NCI-H524 treated with DMSO at 0.1 percent for 48 hours (cell line): Measurements from ENCODE around the gene WDR13.
"Not testable (repeated sequence)": the region's sequence is repeated elsewhere in the genome, so short reads cannot be mapped to it uniquely, and the experiment has no call there.

Experiments used
- DNase-seq: peaks from one replicate; lab custom pipeline; 2025; lab: John Stamatoyannopoulos, UW

WDR13 gene

DNA sequence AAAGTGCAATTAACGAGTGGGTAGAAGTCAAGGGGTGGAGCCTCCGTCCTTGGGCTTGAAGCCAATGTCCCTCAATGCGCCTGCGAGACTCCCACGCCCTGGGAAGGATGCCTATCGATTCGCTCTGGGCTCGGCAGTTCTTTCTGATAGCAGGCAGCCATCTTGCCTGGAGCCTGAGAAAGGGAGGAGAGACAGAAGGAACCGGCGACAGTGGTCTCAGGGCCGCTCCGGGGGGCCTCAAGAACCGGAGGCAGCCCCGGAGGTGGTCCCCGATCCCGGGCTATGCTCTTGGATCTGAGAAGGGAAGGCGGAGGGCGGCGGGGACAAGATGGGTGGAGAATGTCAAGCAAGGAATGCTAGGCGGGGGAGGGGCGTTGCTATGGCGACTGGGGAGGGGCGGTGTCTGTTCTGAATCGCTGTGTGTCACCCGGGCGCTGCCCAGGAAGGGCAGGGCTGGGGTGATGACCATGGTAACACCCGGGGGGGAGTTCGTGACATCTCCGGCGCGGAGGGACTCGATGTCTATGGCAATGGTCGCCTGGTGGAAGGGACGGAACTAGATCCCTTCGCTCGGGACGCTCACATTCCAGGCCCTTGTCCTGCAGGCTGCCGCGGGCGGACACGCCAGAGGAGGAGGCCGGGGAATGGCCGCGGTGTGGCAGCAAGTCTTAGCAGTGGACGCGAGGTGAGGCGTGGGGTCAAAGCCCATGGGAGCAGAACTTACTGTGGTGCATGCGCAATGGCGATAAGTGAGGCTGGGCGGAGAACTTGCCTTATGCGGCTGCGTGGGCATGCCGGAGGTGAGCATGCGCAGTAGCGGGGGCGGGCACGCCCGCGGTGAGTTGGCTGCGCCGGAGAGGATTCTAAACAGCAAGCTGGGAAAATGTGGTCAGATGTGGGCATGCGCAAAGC is at the start of gene WDR13:
Gene WDR13, plus strand, starts transcription at position 140 of the 912 bp plus-strand sequence. Its CDS starts 505 bp downstream, at position 645.
- DNase-seq, result peak; percentile 76

DNA sequence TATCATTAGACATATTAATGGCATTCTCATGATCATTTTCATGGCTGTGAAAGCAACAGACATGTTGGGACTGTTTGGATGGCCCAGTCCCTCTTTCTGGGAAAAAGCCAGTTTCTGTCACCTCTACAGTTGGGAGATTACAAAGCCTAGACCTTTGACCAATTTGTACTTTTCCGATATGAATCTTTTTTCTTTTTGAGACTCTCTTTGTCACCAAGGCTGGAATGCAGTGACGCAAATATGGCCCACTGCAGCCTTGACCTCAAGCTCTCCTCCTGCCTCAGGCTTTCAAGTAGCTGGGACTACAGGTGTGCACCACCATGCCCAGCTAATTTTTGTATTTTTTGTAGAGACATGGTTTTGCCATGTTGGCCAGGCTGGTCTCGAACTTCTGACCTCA is 48.4 kb upstream of the WDR13 start:
- no peak for DNase-seq

DNA sequence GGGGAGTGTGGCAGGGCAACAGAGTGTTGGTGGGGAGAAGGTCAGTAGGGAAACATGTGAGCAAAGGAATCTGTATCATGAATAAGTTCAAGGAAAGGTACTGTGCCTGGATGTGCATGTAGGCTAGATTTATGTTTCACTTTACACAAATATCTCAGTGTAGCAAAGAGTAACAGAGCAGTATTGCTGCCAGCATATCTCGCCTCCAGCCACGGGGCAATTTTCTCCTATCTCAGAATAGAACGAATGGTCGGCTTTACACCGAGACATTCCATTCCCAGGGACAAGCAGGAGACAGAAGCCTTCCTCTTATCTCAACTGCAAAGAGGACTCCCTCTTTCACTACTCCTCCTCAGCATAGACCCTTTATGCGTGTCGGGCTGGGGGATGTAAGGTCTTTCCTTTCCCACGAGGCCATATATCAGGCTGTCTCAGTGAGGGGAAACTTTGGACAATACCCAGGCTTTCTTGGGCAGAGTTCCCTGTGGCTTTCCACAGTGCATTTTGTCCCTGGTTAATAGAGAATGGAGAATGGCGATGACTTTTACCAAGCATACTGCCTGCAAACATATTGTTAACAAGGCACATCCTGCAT is 41.5 kb upstream of the WDR13 start:
- not testable (repeated sequence) for DNase-seq

DNA sequence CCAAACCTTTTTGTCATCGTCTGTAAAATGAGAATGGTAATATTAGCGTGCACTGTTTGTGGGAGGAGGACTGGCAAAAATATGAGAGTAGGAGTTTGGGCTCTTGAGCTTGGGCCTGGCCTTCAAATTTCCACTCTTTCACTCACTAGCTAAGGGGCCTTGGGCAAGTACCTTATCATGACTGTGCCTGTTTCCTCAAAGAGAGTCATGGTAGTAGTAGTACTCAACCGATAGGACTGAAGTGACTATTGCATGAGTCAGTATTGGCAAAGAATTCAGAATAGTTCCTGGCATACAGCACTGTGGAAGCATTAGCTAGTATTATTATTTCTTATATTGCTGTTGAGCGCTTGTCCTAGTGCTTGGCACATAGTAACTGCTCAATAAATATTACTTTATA is 39.0 kb upstream of the WDR13 start:
- DNase-seq, result no peak

DNA sequence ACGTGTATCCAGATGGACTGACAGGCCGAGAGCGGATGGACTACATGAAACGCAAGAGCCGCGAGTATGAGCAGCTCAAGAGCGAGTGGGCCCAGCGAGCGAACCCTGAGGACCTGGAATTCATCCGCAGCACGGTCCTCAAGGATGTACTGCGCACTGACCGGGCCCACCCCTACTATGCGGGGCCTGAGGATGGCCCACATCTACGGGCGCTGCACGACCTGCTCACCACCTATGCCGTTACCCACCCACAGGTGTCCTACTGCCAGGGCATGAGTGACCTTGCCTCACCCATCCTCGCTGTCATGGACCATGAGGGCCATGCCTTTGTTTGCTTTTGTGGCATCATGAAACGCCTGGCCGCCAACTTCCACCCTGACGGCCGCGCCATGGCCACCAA is 37.7 kb upstream of the WDR13 start:
- no peak for DNase-seq

DNA sequence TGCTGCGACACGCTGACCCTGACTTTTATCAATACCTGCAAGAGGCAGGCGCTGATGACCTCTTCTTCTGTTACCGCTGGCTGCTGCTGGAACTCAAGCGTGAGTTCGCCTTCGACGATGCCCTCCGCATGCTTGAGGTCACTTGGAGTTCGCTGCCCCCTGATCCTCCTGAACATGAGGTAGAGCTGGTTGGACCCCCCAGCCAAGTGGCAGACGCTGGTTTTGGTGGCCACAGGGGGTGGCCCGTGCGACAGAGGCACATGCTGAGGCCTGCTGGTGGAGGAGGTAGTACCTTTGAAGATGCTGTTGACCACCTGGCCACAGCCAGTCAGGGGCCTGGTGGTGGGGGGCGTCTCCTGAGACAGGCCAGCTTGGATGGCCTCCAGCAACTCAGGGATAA is 37.2 kb upstream of the WDR13 start:
- DNase-seq, result no peak

DNA sequence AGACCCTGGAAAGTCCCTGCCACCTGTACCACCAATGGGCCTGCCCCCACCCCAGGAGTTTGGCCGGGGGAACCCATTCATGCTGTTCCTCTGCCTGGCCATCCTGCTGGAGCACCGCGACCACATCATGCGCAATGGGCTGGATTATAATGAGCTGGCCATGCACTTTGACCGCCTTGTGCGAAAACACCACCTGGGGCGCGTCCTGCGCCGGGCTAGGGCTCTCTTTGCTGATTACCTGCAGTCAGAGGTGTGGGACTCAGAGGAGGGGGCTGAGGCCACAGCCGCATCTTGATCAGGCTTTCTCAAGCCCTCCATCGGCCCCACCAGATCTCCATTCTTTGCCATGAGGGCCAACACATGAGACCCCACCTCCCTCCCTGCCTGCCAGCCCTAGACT is 36.6 kb upstream of the WDR13 start:
- no peak for DNase-seq

DNA sequence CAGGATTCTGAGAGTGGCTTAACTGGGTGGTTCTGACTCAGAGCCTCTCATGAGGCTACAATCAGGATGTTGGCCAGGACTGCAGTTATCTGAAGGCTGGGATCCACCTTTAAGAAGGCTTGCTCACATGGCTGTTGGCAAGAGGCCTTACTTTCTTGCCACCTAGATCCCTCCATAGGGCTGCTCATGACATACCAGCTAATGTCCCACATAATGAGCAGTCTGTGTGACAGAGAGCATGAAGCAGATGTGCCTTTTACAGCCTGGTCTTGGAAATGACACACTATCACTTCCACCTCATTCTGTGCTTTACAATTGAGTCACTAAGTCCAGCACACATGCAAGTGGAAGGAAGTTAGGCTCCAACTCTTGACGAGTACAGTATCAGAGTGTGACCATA is 27.3 kb upstream of the WDR13 start:
- DNase-seq, result no peak

DNA sequence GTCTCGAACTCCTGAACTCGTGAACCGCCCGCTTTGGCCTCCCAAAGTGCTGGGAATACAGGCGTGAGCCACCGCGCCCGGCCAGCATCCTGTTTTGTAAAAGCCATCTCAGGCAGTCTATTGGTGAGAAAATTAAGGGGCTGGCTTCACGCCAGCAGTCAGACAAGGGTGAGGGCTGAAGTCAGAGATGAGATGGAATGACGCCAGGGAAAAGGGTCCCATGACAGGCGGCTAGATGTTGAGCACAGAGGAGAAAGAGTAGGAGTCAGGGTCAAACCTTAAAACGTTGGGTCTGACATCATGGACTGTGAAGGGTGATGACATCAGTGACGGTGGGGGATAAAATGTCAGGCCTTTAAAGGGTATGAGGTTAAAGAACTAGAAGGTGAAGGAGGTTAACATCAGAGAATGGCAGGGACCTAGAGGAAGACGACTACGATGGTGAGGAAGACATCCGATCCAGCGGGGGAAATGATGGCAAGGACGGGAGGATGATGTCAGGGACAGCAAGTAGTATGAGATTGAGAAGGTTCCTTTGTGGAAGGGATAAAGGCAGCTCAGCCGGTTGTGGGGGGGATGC is 23.5 kb upstream of the WDR13 start:
- DNase-seq, result no peak

DNA sequence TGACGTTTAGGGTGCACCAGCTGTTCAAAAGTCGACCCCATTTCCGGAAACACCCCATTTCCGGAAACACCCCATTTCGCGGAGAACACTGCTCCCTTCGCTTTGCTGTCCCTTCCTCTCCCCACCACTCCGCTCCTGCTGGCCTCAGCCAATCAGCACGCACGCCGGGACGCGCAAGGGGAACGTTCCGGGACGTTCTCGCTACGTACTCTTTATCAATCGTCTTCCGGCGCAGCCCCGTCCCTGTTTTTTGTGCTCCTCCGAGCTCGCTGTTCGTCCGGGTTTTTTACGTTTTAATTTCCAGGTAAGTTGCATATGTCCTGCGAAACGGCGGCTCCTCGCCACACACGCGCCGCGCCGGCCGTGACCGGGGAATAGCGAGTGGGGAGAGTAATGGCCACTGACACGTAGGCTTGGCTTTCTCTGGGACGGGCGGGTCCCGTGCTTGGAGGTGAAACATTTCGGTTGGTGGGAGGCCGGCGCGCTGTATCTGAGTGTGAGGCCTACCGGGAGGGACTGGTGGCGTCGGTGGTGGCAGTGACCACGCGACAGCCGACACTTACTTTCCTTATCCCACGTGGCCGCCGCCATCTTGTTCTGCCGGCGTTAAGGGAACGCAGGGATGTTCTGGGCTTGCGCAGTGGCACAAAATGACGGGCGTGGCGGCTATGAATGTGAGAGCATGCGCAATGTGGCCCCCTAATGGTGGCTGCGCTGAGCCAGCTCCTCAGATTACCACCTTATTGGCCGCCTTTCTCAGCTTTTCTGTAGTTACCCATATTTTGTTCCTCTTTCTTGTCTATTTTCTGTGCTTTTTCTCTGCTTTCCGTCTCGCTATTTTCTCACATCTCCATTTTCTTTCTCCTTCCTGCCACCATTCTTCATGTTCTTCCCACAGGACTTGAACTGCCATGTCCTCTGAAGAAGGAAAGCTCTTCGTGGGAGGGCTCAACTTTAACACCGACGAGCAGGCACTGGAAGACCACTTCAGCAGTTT is 22.7 kb upstream of the WDR13 start, which contains the start of gene RBM3:
Gene RBM3, plus strand, starts transcription at position 215 of the 997 bp plus-strand sequence. Its CDS starts 697 bp downstream, at position 912.
- peak; percentile 73 for DNase-seq

DNA sequence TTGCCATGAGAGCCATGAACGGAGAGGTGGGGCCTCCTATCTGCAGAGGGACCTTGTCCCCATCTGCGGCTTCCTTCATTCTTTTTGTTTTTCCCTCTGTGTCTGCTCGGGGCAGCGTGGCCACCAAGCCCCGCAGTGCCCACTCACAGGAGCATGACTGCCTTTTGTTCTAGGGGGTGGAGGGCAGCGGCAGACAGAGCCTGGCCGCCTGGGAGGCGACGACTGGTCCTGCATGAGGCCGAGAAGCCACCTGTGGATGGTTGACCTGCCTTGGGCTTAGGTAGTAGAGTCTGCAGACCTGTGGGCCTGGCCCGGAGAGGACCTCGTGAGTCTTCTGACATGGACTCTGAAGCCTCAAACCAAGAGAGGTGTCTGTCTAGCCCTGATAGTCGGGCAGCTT is 21.6 kb upstream of the WDR13 start:
- DNase-seq, result no peak

DNA sequence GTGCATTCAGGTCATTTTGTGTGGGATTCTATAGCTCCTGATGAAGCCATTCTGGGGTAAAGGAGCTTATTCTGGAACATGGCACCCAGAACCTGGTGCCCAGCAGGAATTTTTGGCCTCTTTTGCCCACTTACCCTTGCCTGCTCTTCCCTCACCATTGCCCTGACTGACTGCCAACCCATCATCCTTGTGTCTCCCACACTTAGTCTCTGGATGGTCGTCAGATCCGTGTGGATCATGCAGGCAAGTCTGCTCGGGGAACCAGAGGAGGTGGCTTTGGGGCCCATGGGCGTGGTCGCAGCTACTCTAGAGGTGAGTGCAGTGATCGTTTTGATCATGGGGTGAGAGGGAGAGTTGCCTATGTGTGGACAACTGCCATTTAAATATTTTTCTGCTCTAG is 21.2 kb upstream of the WDR13 start:
- DNase-seq, result no peak

DNA sequence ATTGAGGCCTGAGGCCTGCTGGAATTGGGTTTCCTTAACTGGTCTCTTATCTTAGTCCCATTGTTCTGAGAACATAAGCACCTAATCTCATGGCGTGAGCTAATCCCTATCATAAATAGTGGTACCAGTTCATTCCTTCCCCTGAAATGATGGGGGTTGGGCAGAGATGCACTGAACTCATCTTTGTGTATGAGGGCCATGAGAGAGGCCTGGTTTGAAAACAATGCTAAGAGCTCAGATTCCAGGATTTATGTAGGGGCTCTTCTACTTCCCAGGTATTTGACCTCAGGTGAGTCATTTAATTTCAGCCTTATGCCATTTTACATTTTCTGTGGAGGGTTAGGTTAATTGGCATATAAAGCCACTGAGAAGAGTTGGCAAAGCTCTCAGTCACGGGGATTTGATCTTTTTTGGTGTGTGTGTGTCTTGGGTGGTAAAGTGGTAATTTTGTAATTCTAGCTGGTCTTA is 18.6 kb upstream of the WDR13 start:
- DNase-seq, result no peak

DNA sequence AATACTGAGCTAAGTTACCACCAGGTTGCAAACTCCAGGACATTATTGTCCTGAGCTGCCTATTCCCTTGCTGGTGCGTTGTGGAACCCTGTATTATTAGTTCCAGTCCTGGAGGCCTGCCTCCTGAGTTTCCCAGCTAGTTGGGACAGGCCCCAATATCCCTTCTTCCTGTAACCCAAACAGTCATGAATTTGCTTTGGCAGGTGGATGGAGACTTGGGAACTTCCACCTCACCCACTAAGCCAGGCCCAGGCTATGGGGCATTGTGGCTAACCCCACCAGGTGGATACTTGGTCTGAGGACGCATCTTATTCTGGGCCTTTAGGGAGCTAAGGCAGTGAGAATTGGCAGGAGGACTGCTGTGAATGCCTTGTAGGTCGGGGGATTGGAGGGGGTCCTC is 18.0 kb upstream of the WDR13 start:
- no peak for DNase-seq

DNA sequence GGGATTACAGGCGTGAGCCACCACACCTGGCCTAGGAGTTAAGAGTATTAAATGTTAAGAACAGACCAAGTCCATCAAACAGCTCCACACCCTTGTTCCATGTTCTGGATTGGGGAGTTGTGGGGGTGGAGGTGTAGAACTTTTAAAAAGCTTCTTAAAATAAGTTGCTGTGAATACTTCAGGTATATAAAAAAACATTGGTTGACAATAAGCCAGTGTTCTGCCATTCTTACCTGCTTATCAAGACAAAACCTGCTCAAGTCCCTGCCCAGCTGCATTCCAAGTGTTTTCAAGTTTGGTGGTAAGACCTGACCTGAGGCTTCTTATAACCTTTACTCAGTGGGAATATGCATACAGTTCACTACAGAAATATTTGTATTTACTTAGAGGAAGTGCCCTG is 16.6 kb upstream of the WDR13 start:
- DNase-seq, result no peak

DNA sequence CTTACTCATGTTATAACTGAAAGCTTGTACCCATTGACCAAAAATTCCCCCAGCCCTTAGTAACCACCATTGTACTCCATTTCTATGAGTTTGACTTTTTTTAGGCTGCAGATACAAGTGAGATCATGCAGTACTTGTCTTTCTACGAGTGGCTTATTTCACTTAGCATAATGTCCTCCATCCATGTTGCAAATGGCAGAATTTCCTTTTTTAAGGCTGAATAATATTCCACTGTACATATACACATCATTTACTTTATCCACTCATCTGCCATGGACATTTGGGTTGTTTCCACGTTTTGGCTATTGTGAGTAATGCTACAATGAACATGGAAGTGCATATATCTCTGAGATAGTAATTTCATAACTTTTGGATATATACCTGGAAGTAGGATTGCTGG is 12.6 kb upstream of the WDR13 start:
- no peak for DNase-seq

DNA sequence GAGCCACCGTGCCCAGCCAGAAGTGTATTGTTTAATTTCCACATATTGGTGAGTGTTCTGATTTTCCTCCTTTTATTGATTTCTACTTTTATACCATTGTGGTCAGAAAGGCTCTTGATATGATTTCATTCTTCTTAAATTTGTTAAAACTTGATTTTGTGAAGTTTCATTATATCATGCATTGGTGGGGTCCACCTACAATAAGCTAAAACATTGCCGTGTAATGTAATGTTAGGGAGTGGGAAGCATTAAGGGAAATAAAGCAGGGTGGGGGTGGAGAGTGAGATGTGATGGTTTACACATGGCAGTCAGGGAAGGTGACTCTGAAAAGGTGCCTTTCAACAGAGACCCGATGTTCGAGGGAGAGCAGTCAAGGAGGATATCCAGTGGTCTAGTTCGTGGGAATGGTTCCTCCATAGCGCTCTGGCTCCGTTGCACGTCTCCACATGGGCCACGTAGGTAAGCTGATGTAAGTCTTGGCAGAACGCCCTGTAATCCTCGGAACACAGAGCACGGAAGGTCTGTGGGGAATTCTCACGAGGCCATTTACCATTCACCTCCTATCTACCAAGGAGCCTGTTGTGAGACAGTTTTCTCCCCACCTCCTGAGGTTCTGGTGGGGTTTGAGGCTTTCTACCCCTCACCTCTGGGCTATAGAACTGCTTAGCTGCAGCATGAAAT is 7.7 kb upstream of the WDR13 start:
- DNase-seq, result peak; percentile 33

DNA sequence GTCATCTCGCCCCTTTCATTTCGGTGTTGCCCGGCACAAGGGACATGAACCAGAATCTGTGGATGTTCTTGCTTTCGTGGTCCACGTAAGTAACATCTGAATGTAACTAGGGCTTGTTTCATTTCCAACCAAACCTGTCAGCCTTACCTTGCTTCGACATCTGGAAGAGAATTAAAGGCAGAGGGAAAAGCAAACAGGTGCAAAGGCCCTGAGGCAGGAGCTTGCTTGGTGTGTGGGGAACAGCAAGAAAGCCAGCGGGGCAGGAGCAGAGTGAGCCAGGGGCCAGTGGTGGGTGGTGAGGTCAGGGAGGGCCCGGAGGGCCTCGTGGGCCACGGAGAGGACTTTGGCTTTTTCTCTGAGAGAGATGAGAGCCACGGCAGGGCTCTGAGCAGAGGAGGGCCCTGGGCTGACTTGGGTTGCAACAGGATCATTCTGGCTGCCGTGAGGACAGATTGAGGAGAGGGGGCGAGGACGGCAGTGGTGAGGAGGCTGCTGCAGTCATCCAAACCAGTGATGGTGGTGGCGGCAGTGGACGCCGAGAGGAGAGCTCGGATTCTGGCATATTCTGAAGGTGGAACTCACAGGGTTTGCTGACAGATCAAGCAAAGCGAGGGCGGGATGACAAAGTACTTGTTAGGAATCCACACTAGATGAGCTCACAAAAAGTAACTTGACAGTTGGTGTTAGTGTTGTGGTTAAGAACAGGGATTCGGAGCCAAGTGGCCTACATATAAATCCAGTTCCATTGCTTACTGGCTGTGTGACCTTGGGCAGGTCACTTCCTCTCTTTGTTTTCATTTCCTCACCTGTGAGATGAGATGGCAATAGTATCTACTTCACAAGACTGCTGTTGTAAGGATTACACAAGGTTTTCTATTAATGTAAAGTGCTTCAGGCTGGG is 6.8 kb upstream of the WDR13 start:
- DNase-seq, result no peak

DNA sequence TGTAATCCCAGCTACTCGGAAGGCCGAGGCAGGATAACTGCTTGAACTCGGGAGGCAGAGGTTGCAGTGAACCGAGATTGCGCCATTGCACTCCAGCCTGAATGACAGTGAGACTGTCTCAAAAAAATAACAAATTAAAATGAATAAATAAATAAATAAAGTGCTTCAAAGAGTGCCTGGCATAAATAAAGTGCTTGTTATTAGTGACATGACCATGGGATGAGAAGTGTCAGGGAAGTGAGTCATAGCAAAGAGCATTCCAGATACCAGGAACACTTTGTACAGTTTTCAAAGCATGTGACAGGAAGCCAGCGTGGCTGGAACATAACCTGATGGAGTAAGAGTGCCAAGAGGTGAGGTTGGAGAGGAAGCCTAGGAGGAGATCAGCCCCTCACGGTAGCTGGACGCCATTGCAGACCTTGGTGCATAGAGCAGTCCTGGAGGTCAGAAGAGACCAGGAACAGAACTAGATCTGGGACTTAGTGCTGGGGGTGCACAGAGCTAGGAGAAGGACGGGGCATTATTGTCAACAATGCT is 6.0 kb upstream of the WDR13 start:
- DNase-seq, result no peak

DNA sequence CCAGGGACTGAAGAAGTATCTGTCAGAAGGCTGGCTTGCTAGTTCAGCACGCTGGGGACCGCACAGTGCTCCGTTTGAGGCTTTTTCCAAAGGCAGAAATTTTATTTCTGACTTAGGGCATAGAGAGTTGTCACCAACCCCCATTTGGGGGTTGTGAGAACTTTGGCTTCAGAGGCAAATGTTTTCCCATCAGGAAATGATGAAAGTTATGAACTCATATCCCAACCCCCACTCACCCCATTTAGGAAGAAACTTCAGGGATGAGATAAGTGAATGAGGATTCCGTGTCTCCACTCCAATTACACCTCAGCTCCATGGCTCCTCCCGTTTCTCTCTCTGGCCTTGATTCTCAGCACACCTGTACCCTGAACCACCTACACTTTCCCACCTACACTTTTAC is 4.3 kb upstream of the WDR13 start:
- DNase-seq, result no peak
